ENCODE measurements around the gene WDR64.
A peak's percentile ranks its signal among the peaks of the same experiment; 100 is the strongest.

The WDR64 gene

DNA sequence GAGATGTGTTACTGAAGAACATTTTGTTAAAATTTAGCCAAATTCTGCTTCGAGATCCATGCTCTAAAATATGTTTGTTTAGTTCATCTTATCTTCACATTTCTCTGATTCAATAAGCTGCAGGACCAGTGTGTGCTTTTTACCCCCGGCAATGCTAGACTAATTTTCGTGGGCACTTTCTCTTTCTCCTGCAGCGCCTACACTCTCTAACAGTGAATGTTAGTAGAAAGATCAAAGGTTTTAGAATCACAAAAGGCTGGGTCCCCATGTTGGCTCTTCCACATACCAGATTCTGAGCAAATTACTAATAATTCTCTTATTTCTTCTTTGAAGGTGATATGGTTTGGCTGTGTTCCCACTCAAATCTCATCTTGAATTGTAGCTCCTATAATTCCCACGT is 20.4 kb upstream of the WDR64 start:
- DNase-seq (ENCODE audit: low read depth) = no peak

DNA sequence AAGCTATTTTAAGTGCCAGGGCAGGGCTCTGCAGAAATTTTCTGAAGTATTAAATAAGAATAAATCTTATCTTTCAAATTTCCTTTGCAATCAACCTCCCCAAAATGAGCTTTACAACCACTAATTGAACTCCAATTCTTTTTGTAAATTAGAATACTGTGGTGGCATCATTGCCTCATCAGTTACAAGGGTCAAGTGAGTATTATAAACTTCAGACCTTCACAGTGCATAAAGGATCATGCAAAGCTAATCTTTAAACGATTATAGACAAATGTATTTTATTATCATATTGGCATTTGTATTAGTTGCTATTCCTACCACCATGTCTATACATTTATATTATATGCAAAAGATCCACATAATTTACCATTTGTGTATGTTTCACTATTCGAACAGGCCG is 19.1 kb upstream of the WDR64 start:
- no peak for DNase-seq (ENCODE audit: low read depth)

DNA sequence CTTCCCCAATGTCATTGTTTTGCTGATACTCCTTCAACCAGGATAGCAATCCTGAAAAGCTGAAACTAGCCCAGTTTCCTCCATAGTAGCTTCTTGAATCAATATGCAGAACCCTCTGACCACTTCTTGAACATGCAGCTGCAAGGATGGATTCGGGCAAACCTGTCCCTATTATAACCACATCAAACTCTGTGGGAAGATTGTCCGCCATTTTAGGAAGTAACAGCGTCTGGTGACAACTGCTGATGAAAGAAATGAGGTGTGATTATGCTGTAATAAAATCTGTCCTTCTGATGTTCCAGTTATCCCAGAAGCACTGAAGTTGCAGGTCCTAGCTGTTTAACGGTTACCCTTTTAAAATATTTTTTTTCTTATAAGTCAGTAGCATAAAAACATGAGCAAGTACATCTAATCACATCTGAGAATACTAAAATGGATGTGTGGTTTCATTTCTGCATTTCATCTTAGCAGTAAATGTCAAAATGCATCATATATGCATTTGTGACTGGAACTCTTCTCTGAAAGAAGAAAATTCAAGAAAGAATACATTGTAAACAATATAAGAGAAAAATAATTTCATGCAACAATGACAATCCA is 16.4 kb upstream of the WDR64 start:
- DNase-seq (ENCODE audit: low read depth) = no peak

DNA sequence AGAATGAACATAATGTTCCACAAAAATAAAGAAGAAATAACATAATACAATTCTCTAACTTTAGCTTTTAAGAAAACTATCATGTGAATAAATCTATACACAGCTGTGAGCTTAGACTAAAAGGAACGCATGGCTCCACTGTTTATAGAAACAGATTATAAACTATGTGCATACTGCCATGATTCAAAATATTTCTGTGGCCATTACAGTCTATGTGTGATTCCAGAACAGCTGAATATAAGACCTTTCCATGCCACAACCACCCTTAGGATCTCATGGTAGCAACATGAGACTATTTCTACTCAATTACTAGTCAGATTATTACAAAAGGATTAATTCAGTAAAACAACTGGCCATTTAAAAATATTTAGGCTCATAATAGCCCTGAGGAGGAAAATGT is 15.8 kb upstream of the WDR64 start:
- DNase-seq (ENCODE audit: low read depth) = no peak

DNA sequence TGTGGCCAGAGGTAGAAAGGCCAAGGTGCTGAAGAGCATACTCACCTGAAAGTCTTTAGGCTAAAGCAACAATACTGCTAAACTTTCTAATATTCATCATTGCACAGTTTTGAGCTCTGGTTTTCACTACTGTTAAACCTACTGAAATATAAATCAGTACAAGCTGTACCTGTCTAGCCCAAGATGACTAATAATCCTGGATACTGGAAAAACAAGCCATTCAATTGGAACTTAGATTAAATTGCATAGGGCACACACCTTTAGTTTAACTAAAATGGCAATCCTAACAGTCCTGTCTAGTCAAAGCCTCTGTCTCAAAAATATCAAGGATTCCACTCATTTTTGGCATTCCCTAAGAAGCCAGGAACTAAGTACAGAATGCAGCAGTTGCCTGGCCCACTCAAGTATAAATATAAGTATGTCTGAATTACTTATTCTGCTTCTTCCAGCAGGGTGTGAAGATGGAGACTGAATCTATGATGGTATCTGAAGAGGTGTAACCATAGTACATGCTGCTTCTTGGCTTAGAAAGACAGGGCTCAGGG is 15.0 kb upstream of the WDR64 start:
- DNase-seq (ENCODE audit: low read depth) = no peak

DNA sequence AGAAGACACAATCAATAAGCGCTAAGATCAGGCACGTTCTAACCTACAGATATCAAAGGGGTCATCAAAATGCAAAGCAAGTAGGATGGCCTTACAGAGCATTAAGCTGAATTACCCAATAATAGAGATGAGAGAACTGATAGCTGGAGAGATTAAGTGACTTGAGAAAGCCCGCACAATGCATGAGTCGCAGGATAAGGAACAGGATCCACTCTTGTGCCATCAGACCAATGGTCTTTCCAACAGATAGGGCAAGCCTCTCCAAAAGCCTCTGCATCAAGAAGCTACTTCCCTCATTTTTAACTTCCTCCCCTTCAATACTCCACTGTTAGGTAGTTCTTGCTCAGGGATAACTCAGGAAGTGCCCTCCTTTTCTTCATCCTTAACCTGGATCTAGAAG is 14.5 kb upstream of the WDR64 start:
- DNase-seq (ENCODE audit: low read depth) = peak; percentile 33

DNA sequence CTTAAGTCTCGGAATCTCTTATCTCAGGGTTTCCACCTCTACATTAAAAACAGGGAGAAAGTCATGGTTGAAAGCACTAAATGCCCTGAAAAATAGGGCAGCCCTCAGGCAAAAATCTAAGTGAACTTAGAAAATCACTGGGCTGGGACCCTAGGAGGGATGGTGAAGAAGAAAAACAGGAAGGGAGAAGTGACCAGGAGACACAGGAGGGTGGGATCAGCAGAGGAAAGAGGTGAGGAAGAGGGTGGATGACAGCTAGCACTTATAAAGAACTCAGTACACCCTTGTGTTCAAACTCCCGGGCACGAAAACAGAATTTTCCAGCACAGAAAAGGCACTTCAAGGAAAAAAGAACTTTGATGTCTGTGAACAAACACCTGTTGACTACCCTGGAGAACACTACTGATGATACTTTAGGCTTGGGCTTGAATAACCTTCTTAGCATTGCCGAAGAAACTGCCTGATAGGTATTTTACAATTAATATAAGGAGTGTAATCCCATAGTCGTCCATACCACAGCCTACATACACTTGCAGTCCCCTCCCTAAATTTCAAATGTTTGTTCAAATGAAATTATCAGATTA is 13.9 kb upstream of the WDR64 start:
- DNase-seq (ENCODE audit: low read depth) = no peak

DNA sequence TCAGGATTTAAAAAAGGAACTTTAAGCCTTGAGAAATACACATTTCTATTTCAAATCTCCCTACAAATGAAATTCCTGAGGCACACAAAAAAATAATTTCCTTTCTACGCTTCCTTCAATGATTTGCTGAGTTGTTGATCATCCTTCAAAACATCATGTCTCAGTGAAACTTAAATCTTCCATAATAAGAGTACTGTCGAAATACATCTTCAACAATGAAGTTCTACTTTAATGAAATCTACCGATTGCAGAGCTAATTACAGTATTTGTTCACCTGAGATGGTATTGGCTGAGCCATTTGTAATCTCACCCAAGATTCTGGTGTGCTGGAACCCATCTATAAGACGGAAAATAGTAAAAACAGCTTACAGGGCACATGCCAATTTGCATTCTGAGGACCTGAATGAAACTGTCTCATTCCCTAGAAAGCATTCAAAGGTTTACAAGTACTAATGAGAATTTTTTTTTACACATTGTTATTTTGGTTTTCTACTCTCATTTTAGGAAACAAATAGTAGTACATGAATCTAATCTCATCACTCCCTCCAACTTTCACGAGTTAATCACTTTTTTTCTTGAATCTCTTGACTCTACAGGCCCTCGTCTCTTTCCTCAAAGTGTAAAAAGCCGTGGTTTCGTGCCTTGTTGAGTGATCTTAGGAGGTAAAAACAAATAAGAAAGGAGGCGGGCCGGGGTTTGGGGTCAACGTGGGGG is 13.0 kb upstream of the WDR64 start:
- DNase-seq (ENCODE audit: low read depth) = no peak

DNA sequence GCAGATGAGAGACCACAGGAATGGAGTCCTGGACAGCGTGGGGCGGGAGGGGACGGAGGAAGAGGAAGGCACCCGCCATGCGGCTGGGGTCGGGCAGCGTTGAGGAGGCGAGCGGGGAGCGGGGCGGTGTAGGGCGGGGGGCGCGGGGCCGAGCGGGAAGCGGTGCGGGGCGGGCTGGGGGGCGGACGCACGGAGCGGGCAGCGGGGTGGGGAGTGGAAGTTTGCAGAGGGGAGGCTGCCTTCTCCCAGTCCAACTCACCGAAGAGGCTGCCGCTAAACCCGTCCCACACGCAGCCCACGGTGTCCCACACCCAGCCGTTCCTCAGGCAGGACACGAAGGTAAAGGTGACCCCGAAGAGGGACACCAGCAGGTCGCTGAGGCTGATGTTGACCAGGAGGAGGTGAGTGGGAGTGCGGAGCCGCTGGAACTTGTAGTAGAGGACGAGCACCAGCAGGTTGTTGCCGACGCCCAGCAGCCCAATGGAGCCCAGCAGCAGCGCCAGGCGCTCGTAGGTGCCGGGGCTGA is 12.4 kb upstream of the WDR64 start:
- DNase-seq (ENCODE audit: low read depth) = peak; percentile 31

DNA sequence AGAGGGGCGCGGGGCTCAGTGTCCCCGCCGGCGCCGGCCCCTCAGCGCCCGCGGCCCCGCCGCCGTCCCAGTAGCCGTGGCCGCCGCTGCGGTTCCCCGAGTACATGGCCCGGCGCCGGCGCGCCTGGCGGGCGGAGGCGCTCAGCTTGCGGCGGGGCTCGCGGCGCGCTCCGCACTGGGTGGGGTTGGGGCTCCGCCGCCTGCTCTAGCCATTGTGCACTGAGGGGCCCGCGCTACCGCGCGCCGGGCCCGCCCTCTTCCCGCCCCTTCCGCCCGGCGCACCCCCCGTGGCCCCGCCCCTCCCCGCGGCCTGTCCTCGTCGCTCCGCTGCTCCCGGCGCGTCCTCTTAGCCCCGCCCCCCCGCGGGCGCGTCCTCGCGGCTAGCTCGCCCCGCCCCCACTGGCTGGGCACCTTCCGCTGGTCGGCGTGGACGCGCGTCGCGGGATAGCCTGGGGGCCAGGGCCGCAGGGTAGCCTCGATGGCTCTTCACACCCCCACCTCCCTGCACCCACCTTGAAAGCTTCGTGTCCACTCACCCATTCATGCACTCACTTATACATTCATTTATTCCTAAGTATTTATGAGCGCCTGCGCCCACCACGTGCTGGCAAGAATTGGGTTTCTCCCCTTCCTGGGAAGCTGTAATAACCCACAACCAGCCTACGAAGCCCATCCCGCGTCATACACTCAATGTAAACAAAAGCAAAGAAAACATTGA is 11.8 kb upstream of the WDR64 start, which contains the start of the genes CHML and OPN3:
TSS of gene CHML (minus strand) at position 221 of the 718 bp plus-strand sequence. CDS start 4,603 bp downstream, outside the sequence.
TSS of gene OPN3 (minus strand) at position 221 of the 718 bp plus-strand sequence. CDS start at position 106, 115 bp downstream.
- DNase-seq (ENCODE audit: low read depth) = peak; percentile 91

DNA sequence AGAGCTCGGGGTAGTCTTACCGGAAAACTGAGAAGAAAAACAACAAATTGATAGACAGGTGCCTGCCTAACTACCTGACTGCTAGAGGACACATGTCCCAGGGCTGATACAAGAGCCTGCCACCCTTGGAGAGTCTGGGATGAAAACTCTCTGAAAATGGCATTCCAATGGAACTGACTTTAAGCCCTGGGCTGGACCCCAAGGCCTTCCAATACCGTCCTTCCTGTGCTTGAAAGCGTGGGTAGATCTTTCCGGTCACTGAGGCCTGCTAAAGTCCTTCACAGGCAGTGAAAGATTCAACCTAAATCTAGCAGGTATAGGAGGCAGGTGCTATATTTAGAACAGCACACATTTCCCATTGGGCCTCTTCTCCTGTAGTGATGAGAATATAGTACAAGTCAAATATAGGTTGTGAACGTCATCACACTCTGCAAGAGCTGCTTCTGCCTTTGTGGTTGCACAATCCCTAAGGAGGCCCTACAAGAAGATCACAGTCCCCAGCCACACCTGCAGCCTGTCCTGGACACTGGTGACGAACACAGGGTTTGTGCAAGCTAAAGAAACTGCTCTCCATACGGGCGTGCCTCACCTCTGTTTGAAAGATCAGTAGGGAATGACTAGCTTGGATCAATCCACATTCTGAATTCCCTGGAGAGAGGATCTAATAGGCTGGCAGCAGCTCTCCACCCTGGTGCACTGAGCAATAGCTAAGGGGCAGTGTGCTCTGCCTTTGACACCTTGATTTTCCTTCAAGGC is 11.0 kb upstream of the WDR64 start:
- DNase-seq (ENCODE audit: low read depth) = peak; percentile 18

DNA sequence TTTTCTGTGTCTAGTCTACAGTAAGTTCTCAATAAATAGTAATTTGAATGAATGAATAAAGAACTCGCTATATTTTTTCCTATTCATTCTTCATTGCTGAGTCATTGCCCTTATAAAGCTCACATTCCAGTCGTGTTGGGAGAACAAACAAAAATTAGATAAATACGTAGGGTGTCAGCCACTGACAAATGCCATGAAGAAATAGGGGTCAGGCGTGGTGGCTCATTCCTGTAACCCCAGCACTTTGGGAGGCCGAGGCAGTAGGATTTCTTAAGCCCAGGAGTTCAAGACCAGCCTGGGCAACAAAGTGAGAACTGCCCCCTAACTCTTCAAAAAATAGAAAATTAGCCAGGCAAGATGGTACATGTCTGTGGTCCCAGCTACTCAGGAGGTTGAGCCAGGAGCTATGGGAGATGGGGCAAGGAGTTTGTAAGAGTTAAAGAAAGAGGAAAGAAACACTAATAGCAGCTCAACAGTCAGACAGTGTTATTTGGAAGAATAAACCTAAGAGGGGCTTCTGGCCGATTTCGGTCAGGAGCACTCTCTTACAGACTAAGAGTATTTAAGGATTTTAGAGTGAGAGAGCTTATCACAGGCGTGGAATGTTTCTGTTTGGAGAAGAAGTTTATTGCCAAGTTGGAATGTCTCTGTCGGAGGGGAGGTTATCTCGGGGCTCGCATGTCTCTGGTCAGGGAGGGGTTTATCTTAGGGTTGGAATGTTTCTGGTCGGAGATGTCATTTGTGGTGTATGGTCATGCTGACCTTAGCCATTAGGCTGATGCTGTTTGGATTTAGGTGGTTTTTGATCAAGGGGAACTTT is 10.1 kb upstream of the WDR64 start:
- peak; percentile 87 for DNase-seq (ENCODE audit: low read depth)

DNA sequence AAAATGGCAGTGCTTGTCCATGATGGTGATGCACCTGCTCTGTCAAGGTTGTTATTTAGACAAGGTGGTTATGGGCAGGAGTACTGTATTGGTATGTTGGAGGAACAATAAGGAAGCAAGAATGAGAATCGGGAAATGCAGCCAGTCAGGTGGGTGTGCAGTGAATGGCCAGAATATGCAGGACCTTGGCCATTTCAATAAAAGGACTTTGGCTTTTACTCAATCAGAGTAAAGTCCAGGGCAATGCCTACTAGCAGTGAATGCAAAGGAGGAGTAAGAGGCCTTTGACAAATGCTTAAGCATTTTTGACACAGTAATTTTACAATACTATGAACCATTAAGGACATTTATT is 9.5 kb upstream of the WDR64 start:
- no peak for DNase-seq (ENCODE audit: low read depth)

DNA sequence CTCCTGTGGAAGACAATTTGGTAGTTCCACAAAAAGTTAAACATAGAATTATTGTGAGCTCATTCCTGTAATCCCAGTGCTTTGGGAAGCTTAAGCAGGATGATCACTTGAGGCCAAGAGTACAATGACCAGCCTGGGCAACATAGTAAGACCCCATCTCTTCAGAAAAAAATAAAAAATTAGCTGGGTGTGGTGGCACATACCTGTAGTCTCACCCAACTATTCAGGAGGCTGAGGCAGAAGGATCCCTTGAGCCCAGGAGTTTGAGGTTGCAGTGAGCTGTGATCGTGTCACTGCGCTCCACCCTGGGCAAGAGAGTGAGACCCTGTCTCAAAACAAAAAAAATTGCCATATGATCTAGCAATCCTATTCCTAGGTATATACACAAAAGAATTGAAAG is 7.8 kb upstream of the WDR64 start:
- no peak for DNase-seq (ENCODE audit: low read depth)

DNA sequence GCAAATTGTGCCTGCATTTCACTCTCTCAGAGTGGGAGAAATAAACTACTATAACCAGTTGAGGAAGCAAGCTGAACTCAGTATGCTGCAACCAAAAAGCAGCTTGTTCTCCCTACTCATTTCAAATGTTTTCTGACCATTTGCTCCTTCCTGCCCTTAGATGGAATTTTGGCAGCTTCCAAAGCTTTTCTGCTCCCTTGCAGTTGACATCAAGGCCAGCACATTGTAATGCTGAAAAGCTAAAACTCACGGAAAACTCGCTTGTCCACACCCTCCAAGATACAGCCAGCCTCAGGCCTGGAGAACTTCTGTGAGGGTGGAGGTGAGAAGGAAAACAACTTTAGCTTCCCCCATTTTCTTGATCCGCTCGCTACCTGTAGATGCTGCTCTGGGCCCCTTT is 6.9 kb upstream of the WDR64 start:
- peak; percentile 41 for DNase-seq (ENCODE audit: low read depth)

DNA sequence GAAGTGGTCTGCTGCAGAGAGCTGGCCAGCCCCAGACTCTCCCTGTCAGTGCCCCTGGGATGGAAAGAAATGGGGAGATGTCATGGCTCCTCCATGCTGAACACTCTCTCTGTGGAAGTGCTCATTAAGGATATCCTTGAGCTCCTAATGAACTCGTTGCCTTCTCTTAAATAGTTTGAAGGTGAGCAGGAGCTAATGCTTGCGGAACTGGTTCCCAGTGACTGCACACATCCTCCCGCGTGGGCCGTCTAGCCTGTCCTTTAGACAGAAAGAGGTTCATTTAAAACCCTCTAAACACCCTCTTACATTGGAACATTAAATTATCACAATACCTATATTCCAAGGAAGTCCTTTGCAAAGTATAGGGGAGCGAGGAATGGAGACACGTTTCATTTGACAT is 5.9 kb upstream of the WDR64 start:
- DNase-seq (ENCODE audit: low read depth) = no peak

DNA sequence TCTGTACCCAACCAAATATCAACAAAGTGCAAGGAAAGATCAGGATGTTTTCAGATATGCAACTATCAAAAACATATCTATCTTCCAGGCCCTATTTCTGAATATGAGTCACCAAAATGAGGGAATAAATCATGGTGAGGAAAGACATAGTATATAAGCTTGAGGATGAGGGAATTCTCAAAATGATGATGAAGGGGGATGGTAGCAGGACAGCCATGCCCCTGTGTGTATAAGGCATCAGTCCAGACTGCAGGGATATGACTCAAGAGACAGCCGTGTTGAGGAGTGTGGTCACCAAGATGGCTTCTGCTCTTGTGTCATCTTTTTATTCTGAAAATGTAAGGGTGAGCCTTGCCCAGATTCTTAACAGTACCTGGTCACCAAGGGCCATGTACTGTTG is 4.4 kb upstream of the WDR64 start:
- DNase-seq (ENCODE audit: low read depth) = peak; percentile 4

DNA sequence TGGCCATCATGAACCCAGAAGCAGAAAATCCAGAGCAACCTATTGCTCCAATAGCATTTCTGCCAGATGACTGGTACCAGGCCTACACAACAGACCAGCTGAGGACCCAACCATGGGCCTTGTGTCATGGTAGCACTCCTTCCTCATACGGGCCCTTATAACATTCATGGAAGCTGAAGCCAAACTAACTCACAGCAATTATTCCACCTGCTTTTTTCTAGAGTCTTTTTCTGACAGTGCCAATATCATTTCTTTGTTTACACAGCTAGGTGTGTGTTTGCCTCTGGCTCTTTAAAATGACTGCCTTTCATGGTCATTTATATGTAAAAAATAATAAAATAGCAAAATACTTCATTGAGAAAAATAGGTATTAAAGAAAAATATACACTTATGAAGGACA is 3.9 kb upstream of the WDR64 start:
- no peak for DNase-seq (ENCODE audit: low read depth)

DNA sequence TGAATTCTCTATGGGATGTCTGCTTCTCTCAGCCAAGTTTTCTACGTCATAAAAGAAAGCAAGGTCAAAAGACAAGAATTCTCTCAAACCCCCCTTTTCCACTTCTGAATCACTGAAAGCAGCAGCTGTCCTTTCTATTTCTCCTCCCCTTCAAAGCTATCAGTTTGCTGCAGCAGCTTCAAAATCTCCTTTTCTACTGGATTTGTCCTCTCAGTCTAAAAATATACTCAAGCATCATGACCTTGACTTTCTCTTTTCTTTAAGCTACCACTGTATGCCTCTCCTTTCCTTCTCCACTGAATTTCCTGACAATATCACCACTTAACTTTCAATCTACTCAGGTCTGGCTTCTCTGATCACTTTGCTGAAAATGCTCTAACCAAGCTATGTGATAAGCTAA is 1.9 kb downstream of the WDR64 start:
- DNase-seq (ENCODE audit: low read depth) = no peak

DNA sequence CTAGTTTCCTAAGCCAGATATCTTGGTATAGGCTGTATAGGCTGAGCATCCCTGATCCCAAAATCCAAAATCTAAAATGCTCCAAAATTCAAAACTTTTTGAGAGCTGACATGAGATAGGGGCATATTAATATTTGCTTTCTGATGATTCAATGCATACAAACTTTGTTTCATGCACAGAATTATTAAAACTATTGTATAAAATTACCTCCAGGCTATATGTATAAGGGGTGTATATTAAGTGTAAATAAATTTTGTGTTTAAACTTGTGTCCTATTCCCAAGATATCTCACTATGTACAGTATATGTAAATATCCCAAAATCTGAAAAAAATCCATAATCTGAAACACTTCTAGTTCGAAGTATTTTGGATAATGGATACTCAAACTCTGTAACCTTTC is 2.6 kb downstream of the WDR64 start:
- DNase-seq (ENCODE audit: low read depth) = no peak
